T-cell (primary cell): ENCODE data around the gene SLCO2A1. TPM values are rescaled to one million over a fixed set of nuclear protein-coding genes. Genes with fewer than 3 reads are reported as not detected.

Experiments used
- ATAC-seq, 4 experiments: fragments of 200-7000 bp in 3 of 4; fragments of 150-1000 bp in 1 of 4; cut with Tn5 transposase; replicated peaks in 1 of 4; 1 replicate in 3 of 4; 2 replicates in 1 of 4; pipeline ENCODE4 v1.10.0; 2021; ENCODE audit warnings: moderate library complexity in 3 of 4, mild to moderate bottlenecking in 2 of 4, moderate number of reproducible peaks in 1 of 4
- CTCF ChIA-PET, 2 donors: fragments of 300-600 bp; sonication (Branson Sonifier 250); formaldehyde crosslinking; loops; one replicate each; lab custom pipeline; 2022; ENCODE audit warnings: antibody characterized with exemption in 2 of 2; lab: Charles Lee
- POLR2A ChIA-PET, 2 donors: fragments of 300-600 bp; sonication (Branson Sonifier 250); formaldehyde crosslinking; loops; one replicate each; lab custom pipeline; 2022; ENCODE audit warnings: antibody characterized with exemption in 2 of 2; lab: Charles Lee
- DNase-seq, 35 experiments: peaks; one replicate each; pipeline versions ENCODE4 v3.0.0 to v3.0.0-alpha.2; 2013 to 2023
- H3K27ac ChIP-seq: one replicate; pipeline ENCODE4 v1.5.1; 2013; ENCODE audit warnings: low read length
- H3K27me3 ChIP-seq, 2 experiments: replicated peaks in 1 of 2; 1 replicate in 1 of 2; 2 replicates in 1 of 2; pipeline versions ENCODE4 v1.6.1 to v1.7.0; 2013; ENCODE audit warnings: low read length in 1 of 2, mixed read lengths in 1 of 2; ENCODE audit not compliant: control insufficient read depth in 2 of 2, insufficient read depth in 2 of 2; ENCODE audit errors: extremely low read depth in 1 of 2
- H3K36me3 ChIP-seq, 2 donors: 1 replicate in 1 of 2; 2 replicates in 1 of 2; pipeline versions ENCODE4 v1.6.1 to v1.7.0; 2013; ENCODE audit warnings: low read length in 1 of 2; ENCODE audit not compliant: control insufficient read depth in 2 of 2, insufficient read depth in 1 of 2; ENCODE audit errors: extremely low read depth in 1 of 2
- H3K4me1 ChIP-seq, 2 experiments: 1 replicate in 1 of 2; 2 replicates in 1 of 2; pipeline versions ENCODE4 v1.6.1 to v1.7.0; 2013; ENCODE audit warnings: low read length in 2 of 2, mixed read lengths in 1 of 2; ENCODE audit not compliant: insufficient read depth in 2 of 2, control insufficient read depth in 1 of 2; ENCODE audit errors: extremely low read depth in 1 of 2
- H3K4me3 ChIP-seq, 2 donors: 1 replicate in 1 of 2; 2 replicates in 1 of 2; pipeline versions ENCODE4 v1.5.1 to v1.7.0; 2013; ENCODE audit warnings: mild to moderate bottlenecking in 2 of 2, low read length in 1 of 2, moderate library complexity in 1 of 2; ENCODE audit not compliant: control insufficient read depth in 1 of 2; ENCODE audit errors: extremely low read depth in 1 of 2
- H3K9me3 ChIP-seq: 2 replicates; pipeline ENCODE4 v1.7.0; 2013
- H3K27ac Mint-ChIP-seq, 2 donors: one replicate each; pipeline ENCODE4 v1.8.0; 2020 to 2021; ENCODE audit warnings: mild to moderate bottlenecking in 2 of 2, mixed read lengths in 2 of 2
- H3K27me3 Mint-ChIP-seq, 2 donors: one replicate each; pipeline ENCODE4 v1.8.0; 2021 to 2022; ENCODE audit warnings: mixed read lengths in 2 of 2
- H3K36me3 Mint-ChIP-seq: one replicate; pipeline ENCODE4 v1.8.0; 2021; ENCODE audit warnings: mixed read lengths
- H3K4me1 Mint-ChIP-seq, 3 donors: one replicate each; pipeline ENCODE4 v1.8.0; 2020 to 2022; ENCODE audit warnings: mixed read lengths in 3 of 3, mild to moderate bottlenecking in 1 of 3
- H3K4me3 Mint-ChIP-seq, 3 donors: one replicate each; pipeline ENCODE4 v1.8.0; 2020 to 2022; ENCODE audit warnings: mild to moderate bottlenecking in 3 of 3, mixed read lengths in 3 of 3, moderate library complexity in 3 of 3
- H3K9me3 Mint-ChIP-seq, 3 donors: one replicate each; pipeline ENCODE4 v1.8.0; 2020 to 2022; ENCODE audit warnings: mixed read lengths in 3 of 3
- WGBS: methylation state at CpG from one replicate; pipeline ENCODE4 v1.1.5; 2013; ENCODE audit warnings: missing lambda C conversion rate; ENCODE audit not compliant: insufficient coverage; 5-methylcytosine and 5-hydroxymethylcytosine counted together
- total RNA-seq, 35 experiments: library from RNA in 6 of 35; stranded (reverse) in 6 of 35; fragments of 120-200 nt in 1 of 35; gene quantifications; one replicate each; pipeline versions ENCODE4 v1.2.1 to v1.2.4 and lab custom pipeline; 2013 to 2026

Gene SLCO2A1
- total RNA-seq, 5 donors from 2014 or later (not counting 1 experiment from before 2014, with no cell fraction given) = 0.18 to 0.39 (median 0.25) TPM; not detected in 2

DNA sequence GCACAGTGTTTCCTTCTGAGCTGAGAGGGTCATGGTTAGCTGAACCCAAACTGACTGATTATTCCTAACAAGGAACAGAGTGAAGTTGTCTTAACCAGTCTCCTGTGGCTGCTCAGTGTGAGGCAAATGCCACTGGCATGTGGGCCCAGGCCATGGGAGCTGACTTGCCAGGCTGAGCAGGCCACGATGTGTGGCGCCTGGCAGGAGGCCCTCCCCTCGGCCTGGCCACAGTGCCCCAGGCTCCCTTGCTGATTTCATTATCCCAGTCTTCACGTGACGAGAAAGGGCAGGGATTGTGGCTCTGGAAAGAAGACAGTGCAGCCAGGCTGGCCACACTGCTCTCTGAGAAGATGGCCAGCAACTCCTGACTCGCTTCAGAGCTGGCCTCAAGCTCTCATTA is 58.8 kb downstream of the SLCO2A1 start:
- no peak for DNase-seq
- 77% methylated on average over 6 of the region's 6 CpGs for WGBS
- no peaks in the 10 kb centered on the region for H3K4me1 ChIP-seq
- no peak overlapping the region for H3K4me3 Mint-ChIP-seq
- no peaks in the 10 kb centered on the region for H3K9me3 ChIP-seq
- no peak for ATAC-seq
- ChIA-PET CTCF (no interaction called here), POLR2A (no interaction called here)
- H3K9me3 Mint-ChIP-seq = peaks cover 5 to 17% (median 15%) of the 10 kb centered on the region in 3 donors
- no peaks in the 10 kb centered on the region for H3K36me3 ChIP-seq
- no peak overlapping the region for H3K27ac Mint-ChIP-seq
- peaks cover 0 to 28% of the 10 kb centered on the region in 2 experiments for H3K27me3 ChIP-seq
- H3K27me3 Mint-ChIP-seq = peaks cover 11 to 12% of the 10 kb centered on the region in 2 donors
- H3K36me3 Mint-ChIP-seq = no peaks in the 10 kb centered on the region
- no peak overlapping the region for H3K27ac ChIP-seq
- no peak overlapping the region for H3K4me3 ChIP-seq
- H3K4me1 Mint-ChIP-seq = no peaks in the 10 kb centered on the region

DNA sequence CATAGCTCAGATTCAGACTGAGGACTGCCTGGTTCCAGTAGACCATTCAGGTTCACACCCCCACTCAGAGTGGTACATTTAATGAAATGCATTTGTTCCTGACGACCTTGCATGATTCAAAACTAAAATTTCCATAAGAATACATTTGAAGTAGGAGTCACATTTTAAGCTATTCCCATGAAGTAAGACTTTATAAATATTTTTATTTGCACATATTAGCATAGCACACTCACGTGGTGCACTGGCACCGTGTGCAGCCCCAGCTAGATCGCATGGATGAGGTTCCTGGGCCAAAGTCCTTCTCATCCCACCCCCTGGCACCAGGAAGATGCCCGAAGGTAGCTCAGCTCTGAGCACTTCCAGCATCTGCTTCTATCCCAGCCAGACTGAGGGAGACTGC is 59.4 kb downstream of the SLCO2A1 start:
- no peak overlapping the region for H3K27ac ChIP-seq
- no peaks in the 10 kb centered on the region for H3K36me3 Mint-ChIP-seq
- peaks cover 5 to 17% (median 15%) of the 10 kb centered on the region in 3 donors for H3K9me3 Mint-ChIP-seq
- no peak overlapping the region for H3K4me3 Mint-ChIP-seq
- no peak overlapping the region for H3K4me3 ChIP-seq
- no peaks in the 10 kb centered on the region for H3K9me3 ChIP-seq
- peaks cover 0 to 28% of the 10 kb centered on the region in 2 experiments for H3K27me3 ChIP-seq
- peaks cover 8 to 10% of the 10 kb centered on the region in 2 donors for H3K27me3 Mint-ChIP-seq
- DNase-seq (no peak), ATAC-seq (no peak)
- H3K4me1 ChIP-seq = no peaks in the 10 kb centered on the region
- H3K27ac Mint-ChIP-seq = no peak overlapping the region
- H3K36me3 ChIP-seq = no peaks in the 10 kb centered on the region
- ChIA-PET CTCF (no interaction called here), POLR2A (no interaction called here)
- WGBS = 86% methylated on average over 4 of the region's 5 CpGs
- H3K4me1 Mint-ChIP-seq = no peaks in the 10 kb centered on the region

DNA sequence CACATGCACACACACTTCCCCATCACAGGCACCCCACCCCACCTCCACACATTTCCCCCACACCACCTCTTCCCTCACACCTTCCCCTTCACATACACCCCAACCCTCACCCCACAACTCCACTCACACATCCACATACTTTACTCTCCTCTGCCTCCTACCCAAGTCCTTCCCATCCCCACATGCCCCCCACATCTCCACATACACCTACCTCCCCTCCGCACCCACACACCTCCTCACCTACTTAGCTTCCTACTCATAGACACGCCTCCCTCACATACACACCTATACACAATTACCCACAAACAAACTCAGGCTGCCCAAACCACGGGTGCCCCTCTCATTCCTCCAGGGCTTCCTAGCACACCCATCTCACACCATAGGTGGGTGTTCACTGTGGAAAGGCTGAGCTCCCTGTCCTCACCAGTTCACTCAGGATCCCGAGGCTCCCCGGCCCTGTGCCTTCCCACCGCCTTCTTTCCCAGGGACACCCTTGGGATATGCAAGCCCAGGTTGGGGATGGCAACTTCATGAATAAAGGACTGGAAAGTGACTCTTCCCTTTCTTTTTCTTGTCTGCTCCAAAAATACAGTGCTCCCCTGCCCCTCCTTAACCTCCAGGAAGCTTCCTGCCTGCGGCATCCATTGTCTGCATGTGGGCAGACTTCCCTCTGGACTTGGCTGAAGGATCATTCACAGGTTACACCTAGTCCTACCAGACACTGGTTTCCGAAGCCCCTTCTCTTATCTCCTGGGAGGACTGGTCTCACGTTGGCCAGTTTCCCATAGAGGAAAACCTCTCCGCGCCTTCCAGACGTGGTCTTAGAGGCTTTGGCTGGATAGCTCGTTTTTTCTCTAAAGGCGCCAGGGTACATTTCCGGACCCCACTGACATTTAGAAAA is 61.5 kb downstream of the SLCO2A1 start:
- CTCF ChIA-PET = no interaction called here
- no peaks in the 10 kb centered on the region for H3K4me1 Mint-ChIP-seq
- no peak overlapping the region for H3K4me3 Mint-ChIP-seq

DNA sequence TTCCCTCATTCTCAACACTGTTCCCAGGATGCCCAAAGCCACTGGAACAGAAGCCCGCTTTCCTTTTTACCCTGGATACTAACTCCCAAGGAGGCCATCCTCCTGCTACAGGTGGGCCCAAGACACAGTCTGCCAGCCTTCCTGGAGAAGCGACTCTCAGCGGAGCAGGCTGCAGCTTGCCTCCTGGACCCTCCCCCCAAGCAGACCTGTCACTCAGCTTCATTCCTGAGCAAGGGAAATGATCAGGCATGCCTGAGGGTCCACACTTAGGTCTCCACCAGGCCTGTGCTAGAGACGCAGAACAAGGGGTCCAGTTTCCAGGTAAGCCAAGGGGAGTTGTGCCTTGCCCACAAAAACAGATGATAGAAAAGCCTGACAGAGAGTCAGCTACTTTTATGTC is 62.8 kb downstream of the SLCO2A1 start:
- POLR2A ChIA-PET = no interaction called here
- Histone ChIP-seq H3K27ac (no peak overlapping the region), H3K4me1 (no peaks in the 10 kb centered on the region), H3K9me3 (no peaks in the 10 kb centered on the region), H3K36me3 (no peaks in the 10 kb centered on the region), H3K4me3 (no peak overlapping the region), H3K27me3 (peaks cover 0 to 24% of the 10 kb centered on the region in 2 experiments)
- H3K4me1 Mint-ChIP-seq = no peaks in the 10 kb centered on the region
- CTCF ChIA-PET = no interaction called here
- no peak overlapping the region for H3K27ac Mint-ChIP-seq
- H3K36me3 Mint-ChIP-seq = no peaks in the 10 kb centered on the region
- no peak for ATAC-seq
- H3K27me3 Mint-ChIP-seq = peaks cover 6 to 8% of the 10 kb centered on the region in 2 donors
- H3K9me3 Mint-ChIP-seq = peaks cover 0 to 6% (median 5%) of the 10 kb centered on the region in 3 donors
- no peak overlapping the region for H3K4me3 Mint-ChIP-seq
- 91% methylated on average over 4 of the region's 4 CpGs for WGBS
- DNase-seq = no peak

More for the DNA sequence above, 61.5 kb downstream of the SLCO2A1 start:
- Mint-ChIP-seq H3K27ac (no peak overlapping the region), H3K27me3 (peaks cover 8 to 10% of the 10 kb centered on the region in 2 donors), H3K36me3 (no peaks in the 10 kb centered on the region), H3K9me3 (peaks cover 5 to 17% (median 13%) of the 10 kb centered on the region in 3 donors)
- no peak for DNase-seq
- POLR2A ChIA-PET = no interaction called here
- H3K36me3 ChIP-seq = no peaks in the 10 kb centered on the region
- no peak for ATAC-seq
- no peaks in the 10 kb centered on the region for H3K9me3 ChIP-seq
- no peak overlapping the region for H3K27ac ChIP-seq
- peaks cover 0 to 24% of the 10 kb centered on the region in 2 experiments for H3K27me3 ChIP-seq
- WGBS = 79% methylated on average over 6 of the region's 15 CpGs
- H3K4me1 ChIP-seq = no peaks in the 10 kb centered on the region
- no peak overlapping the region for H3K4me3 ChIP-seq

DNA sequence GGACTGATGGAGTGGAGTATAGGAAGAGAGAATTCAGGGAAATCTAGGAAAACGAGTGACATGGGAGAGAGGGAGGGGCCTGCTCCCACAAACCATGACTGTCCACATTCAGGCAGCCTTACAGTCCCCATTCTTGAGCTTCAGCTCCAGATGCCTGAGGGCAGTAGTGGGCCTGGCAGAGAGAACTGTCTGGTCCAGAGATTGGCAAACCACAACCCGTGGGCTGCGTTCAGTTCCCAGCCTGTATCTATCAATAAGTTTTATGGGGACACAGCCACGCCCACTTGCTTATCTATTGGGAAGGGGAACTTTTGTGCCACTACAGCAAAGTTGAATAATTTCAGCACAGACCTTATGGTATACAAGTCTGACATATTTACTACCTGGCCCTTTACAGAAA is 63.8 kb downstream of the SLCO2A1 start:
- ATAC-seq (no peak), DNase-seq (no peak)
- CTCF ChIA-PET = no interaction called here
- Mint-ChIP-seq H3K36me3 (no peaks in the 10 kb centered on the region), H3K4me3 (no peak overlapping the region), H3K4me1 (no peaks in the 10 kb centered on the region), H3K27ac (no peak overlapping the region), H3K9me3 (no peaks in the 10 kb centered on the region), H3K27me3 (peaks cover 6 to 8% of the 10 kb centered on the region in 2 donors)
- 87% methylated on average over 3 of the region's 4 CpGs for WGBS
- Histone ChIP-seq H3K27me3 (peaks cover 0 to 20% of the 10 kb centered on the region in 2 experiments), H3K4me3 (no peak overlapping the region), H3K27ac (no peak overlapping the region), H3K4me1 (no peaks in the 10 kb centered on the region), H3K9me3 (no peaks in the 10 kb centered on the region), H3K36me3 (no peaks in the 10 kb centered on the region)
- POLR2A ChIA-PET = no interaction called here

DNA sequence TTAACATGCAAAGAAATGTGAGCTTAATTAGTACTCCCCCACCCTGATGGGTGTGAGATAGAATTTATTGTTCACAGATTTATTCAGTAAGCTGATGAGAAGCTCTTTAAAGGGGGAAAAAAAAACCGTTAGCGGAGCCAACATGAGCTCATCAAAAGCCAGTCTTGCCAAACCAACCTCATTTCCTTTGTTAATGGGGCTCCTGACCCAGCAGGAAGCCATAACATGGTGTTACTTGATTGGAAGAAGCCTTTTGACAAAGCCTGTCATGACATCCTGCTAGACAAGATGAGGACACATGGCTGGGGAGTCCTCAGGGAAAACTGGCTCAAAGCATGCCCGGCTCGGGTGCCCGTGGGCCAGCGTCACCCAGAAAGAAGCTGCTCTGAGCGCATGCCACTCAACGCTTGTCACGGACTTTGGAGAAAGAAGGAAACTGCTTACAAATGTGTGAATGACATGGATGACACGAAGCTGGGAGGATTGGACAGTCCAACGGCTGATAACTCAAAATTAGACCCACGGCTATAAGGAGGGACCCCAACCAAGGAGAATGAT is 64.6 kb downstream of the SLCO2A1 start:
- Histone ChIP-seq H3K4me3 (no peak overlapping the region), H3K9me3 (no peaks in the 10 kb centered on the region), H3K36me3 (no peaks in the 10 kb centered on the region), H3K27ac (no peak overlapping the region), H3K27me3 (peaks cover 0 to 16% of the 10 kb centered on the region in 2 experiments), H3K4me1 (no peaks in the 10 kb centered on the region)
- CTCF ChIA-PET = no interaction called here
- Mint-ChIP-seq H3K27me3 (peaks cover 6 to 8% of the 10 kb centered on the region in 2 donors), H3K4me3 (no peak overlapping the region), H3K36me3 (no peaks in the 10 kb centered on the region), H3K4me1 (no peaks in the 10 kb centered on the region), H3K9me3 (no peaks in the 10 kb centered on the region), H3K27ac (no peak overlapping the region)
- ATAC-seq = no peak
- DNase-seq = no peak
- POLR2A ChIA-PET = no interaction called here
- 90% methylated on average over 10 of the region's 12 CpGs for WGBS
